Mesangial cell (primary cell): ENCODE results near the gene RGPD4. TPM values are rescaled to one million over a fixed set of nuclear protein-coding genes. Genes with fewer than 3 reads are reported as not detected.

Experiments used
- total RNA-seq: library from RNA; depleted of rRNA; stranded (reverse); fragments of >200 nt; gene quantifications from 2 replicates; pipeline ENCODE4 v1.2.3, GENCODE V29; 2015

The RGPD4 gene
- total RNA-seq = not detected in 2 replicates

DNA sequence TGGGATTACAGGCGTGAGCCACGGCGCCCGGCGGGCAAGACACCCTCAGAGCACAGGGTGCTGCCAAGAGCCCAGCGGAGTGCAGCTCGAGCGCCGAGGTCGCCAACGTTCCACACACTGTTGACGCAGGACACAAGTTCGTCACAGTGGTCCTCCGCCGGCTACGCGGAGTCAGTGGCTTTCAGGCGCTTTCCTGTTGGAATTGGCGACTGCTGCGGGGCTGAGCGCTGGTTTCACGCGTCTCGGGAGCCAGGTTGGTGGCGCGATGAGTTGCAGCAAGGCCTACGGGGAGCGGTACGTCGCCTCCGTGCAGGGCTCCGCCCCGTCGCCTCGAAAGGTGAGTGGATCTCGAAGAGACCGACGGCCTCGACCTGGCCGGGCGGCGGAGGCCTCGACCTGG lies at the start of gene RGPD4:
Gene RGPD4, plus strand, starts transcription at position 144 of the 400 bp plus-strand sequence. Its CDS starts 122 bp downstream, at position 266.

Other genes with a start within 250 kb of the RGPD4 start
- not detected in 2 replicates for gene SLC5A7, start 159.6 kb downstream of the RGPD4 start, total RNA-seq